GM23338 (cell line): ENCODE measurements around the gene NFIB. TPM values are rescaled to one million over a fixed set of nuclear protein-coding genes. Genes with fewer than 3 reads are reported as not detected.

Source experiments
- ATAC-seq: fragments of 200-7000 bp; cut with Tn5 transposase; 3 replicates; pipeline ENCODE4 v1.9.1; 2020
- DNase-seq: peaks from one replicate; pipeline ENCODE4 v3.0.0-alpha.2; 2015; ENCODE audit warnings: low spot score
- H2AFZ ChIP-seq: fragments of 200-600 bp; sonication (generic); 2 replicates; pipeline ENCODE4 v1.8.0; 2016; ENCODE audit warnings: antibody characterized with exemption, mild to moderate bottlenecking, moderate library complexity
- H3F3A ChIP-seq: fragments of 200-600 bp; sonication (generic); replicated peaks from 2 replicates; pipeline ENCODE4 v1.8.0; 2017; ENCODE audit warnings: antibody characterized with exemption, mixed run types, low read depth
- H3K27ac ChIP-seq: fragments of 200-600 bp; sonication (generic); 2 replicates; pipeline ENCODE4 v1.6.1; 2016; ENCODE audit warnings: low read depth
- H3K27me3 ChIP-seq: fragments of 200-600 bp; sonication (generic); 2 replicates; pipeline ENCODE4 v1.8.0; 2016; ENCODE audit warnings: mild to moderate bottlenecking, mixed run types, moderate library complexity; ENCODE audit not compliant: insufficient read depth
- H3K36me3 ChIP-seq: fragments of 200-600 bp; sonication (generic); 2 replicates; pipeline ENCODE4 v1.8.0; 2016; ENCODE audit warnings: mild to moderate bottlenecking; ENCODE audit not compliant: insufficient read depth
- H3K4me1 ChIP-seq: fragments of 200-600 bp; sonication (generic); 2 replicates; pipeline ENCODE4 v1.8.0; 2016; ENCODE audit warnings: mild to moderate bottlenecking, moderate library complexity; ENCODE audit not compliant: insufficient read depth
- H3K4me2 ChIP-seq: fragments of 200-600 bp; sonication (generic); 2 replicates; pipeline ENCODE4 v1.7.1; 2017; ENCODE audit warnings: mixed run types
- H3K4me3 ChIP-seq: fragments of 200-600 bp; sonication (generic); 2 replicates; pipeline ENCODE4 v1.6.1; 2016; ENCODE audit warnings: mixed run types
- H3K79me2 ChIP-seq: fragments of 200-600 bp; sonication (generic); replicated peaks from 2 replicates; pipeline ENCODE4 v1.8.0; 2017; ENCODE audit warnings: mild to moderate bottlenecking; ENCODE audit not compliant: insufficient read depth
- H3K9me2 ChIP-seq: fragments of 200-600 bp; sonication (generic); 2 replicates; pipeline ENCODE4 v1.8.0; 2017; ENCODE audit not compliant: insufficient read depth
- H4K20me1 ChIP-seq: fragments of 200-600 bp; sonication (generic); replicated peaks from 2 replicates; pipeline ENCODE4 v1.8.0; 2017; ENCODE audit warnings: mild to moderate bottlenecking; ENCODE audit not compliant: insufficient read depth
- H3K27ac Mint-ChIP-seq: 2 replicates; pipeline ENCODE4 v1.8.0; 2020; ENCODE audit warnings: inconsistent platforms, mild to moderate bottlenecking, moderate library complexity, mixed read lengths
- H3K27me3 Mint-ChIP-seq: 3 replicates; pipeline ENCODE4 v1.8.0; 2022; ENCODE audit warnings: low read depth, mild to moderate bottlenecking, moderate library complexity, mixed read lengths, inconsistent platforms; ENCODE audit not compliant: insufficient read depth, poor library complexity
- H3K36me3 Mint-ChIP-seq: 3 replicates; pipeline ENCODE4 v1.8.0; 2021; ENCODE audit warnings: low read depth, mild to moderate bottlenecking, inconsistent platforms, moderate library complexity, mixed read lengths
- H3K4me1 Mint-ChIP-seq: 3 replicates; pipeline ENCODE4 v1.8.0; 2020; ENCODE audit warnings: mild to moderate bottlenecking, inconsistent platforms, mixed read lengths
- H3K4me3 Mint-ChIP-seq: 3 replicates; pipeline ENCODE4 v1.8.0; 2021; ENCODE audit warnings: moderate library complexity, mild to moderate bottlenecking, inconsistent platforms, mixed read lengths
- H3K9me3 Mint-ChIP-seq: 3 replicates; pipeline ENCODE4 v1.8.0; 2020; ENCODE audit warnings: moderate library complexity, mild to moderate bottlenecking, inconsistent platforms, mixed read lengths
- EZH2phosphoT487 ChIP-seq: fragments of 200-600 bp; sonication (generic); IDR thresholded peaks from one replicate; pipeline ENCODE4 v1.8.1; 2018; ENCODE audit warnings: antibody characterized with exemption; ENCODE audit not compliant: unreplicated experiment
- POLR2AphosphoS5 ChIP-seq: IDR thresholded peaks from 2 replicates; pipeline ENCODE4 v1.6.1; 2016; ENCODE audit warnings: antibody characterized with exemption, low read depth
- ZNF462 ChIP-seq: fragments of 250-450 bp; sonication (Bioruptor Pico); IDR thresholded peaks from 2 replicates; pipeline ENCODE4 v1.5.0; 2020; ENCODE audit warnings: mild to moderate bottlenecking, moderate library complexity
- polyA plus RNA-seq: library from polyadenylated mRNA; unstranded; fragments of >200 nt; fragmentation: Nextera tagmentation; extraction: Ambion mirVana; gene quantifications from 2 replicates; pipeline ENCODE4 v1.2.1, GENCODE V29; 2016
- total RNA-seq: library from RNA; depleted of rRNA; stranded (reverse); fragments of >200 nt; shearing (Covaris generic); gene quantifications from 2 replicates; pipeline ENCODE4 v1.2.3, GENCODE V29; 2014
- TF ChIP-seq, protein P1 (sequence below): IDR thresholded peaks from 2 replicates; pipeline ENCODE4 v1.6.1; 2016; ENCODE audit warnings: antibody characterized with exemption

NFIB gene
- total and polyA plus RNA-seq, 2 experiments from 2014 or later, result 3.9 to 4.7 TPM

GRCh38 chr9:14094491-14094890 is 219.4 kb downstream of the NFIB start (continued):
- no peak for TF ChIP-seq ZNF462 (CRISPR knock-in tag)
- no peak for TF ChIP-seq EZH2phosphoT487

- H3K27me3 ChIP-seq, result no peaks in the 10 kb centered on the region
- no peaks in the 10 kb centered on the region for H4K20me1 ChIP-seq
- no peak overlapping the region for H3K4me3 ChIP-seq
- H3K27ac ChIP-seq, result no peak overlapping the region
- H2AFZ ChIP-seq, result no peak overlapping the region
- H3F3A ChIP-seq, result no peaks in the 10 kb centered on the region
- Mint-ChIP-seq H3K4me1 (peaks cover 49% of the 10 kb centered on the region), H3K36me3 (no peaks in the 10 kb centered on the region), H3K4me3 (no peak overlapping the region), H3K27ac (no peak overlapping the region), H3K27me3 (peaks cover 2% of the 10 kb centered on the region), H3K9me3 (no peaks in the 10 kb centered on the region; the same call in 2 of the 3 replicates)
- TF ChIP-seq, protein P1, sequence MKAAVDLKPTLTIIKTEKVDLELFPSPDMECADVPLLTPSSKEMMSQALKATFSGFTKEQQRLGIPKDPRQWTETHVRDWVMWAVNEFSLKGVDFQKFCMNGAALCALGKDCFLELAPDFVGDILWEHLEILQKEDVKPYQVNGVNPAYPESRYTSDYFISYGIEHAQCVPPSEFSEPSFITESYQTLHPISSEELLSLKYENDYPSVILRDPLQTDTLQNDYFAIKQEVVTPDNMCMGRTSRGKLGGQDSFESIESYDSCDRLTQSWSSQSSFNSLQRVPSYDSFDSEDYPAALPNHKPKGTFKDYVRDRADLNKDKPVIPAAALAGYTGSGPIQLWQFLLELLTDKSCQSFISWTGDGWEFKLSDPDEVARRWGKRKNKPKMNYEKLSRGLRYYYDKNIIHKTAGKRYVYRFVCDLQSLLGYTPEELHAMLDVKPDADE, result no peak
- TF ChIP-seq POLR2AphosphoS5, result no peak
- no peaks in the 10 kb centered on the region for H3K9me2 ChIP-seq
- ATAC-seq, result no peak
- no peak for DNase-seq
- no peak overlapping the region for H3K4me2 ChIP-seq
- H3K79me2 ChIP-seq, result no peaks in the 10 kb centered on the region
- H3K4me1 ChIP-seq, result peaks cover 25% of the 10 kb centered on the region
- no peaks in the 10 kb centered on the region for H3K36me3 ChIP-seq
Measured at GRCh38 chr9:14092344-14092743, 221.6 kb downstream of the NFIB start.
